COR-L47 (cell line): ENCODE measurements around the gene SIRT2.

Source experiments
- DNase-seq: peaks from one replicate; lab custom pipeline; 2025; lab: John Stamatoyannopoulos, UW

The SIRT2 gene

GRCh38 chr19:38920602-38921419 is 21.4 kb upstream of the SIRT2 start:
- no peak for DNase-seq

GRCh38 chr19:38919837-38920601 is 20.6 kb upstream of the SIRT2 start:
- no peak for DNase-seq

GRCh38 chr19:38918526-38918925 is 19.1 kb upstream of the SIRT2 start:
- DNase-seq, result no peak

- no peak for DNase-seq
Measured at GRCh38 chr19:38917921-38918491, 18.6 kb upstream of the SIRT2 start.

DNA sequence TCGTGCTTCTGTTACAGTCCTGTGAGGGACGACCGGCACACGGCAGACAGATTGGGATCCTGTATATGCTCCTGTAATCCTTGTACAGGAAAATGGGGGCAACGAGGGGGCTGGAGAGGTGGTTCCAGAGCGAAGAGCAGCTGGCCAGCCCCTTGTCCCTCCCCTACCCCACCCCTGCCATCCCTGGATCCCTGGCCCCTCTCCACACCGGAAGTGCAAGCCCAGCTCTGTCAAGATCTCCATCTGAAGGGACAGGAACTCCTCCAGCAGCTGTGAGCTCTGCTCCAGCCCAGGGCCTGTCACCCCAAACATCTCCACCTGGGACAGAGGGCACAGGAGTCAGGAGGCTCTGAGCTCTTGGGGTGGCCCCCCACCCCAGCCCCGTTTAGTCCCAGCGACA is 18.1 kb upstream of the SIRT2 start:
- DNase-seq, result no peak

GRCh38 chr19:38915329-38916321 is 16.2 kb upstream of the SIRT2 start:
- DNase-seq, result no peak

DNA sequence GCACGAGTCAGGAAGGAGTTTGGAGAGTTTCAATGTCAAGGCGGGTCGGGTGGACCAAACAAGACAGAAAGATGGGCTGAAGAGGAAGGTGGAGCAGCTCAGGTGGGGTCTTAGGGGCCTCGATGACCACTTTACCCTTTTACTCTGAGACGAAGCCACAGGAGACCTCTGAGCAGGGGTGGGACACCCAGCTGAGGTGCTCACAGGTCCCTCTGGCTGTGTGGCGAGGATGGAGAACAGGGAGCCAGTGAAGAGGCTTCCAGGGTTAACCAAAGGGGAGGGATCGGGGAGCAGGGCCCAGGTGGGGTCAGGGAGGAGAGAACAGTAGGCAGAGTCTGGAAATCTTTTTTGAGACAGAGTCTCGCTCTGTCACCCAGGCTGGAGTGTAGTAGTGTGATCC is 14.5 kb upstream of the SIRT2 start:
- no peak for DNase-seq

DNA sequence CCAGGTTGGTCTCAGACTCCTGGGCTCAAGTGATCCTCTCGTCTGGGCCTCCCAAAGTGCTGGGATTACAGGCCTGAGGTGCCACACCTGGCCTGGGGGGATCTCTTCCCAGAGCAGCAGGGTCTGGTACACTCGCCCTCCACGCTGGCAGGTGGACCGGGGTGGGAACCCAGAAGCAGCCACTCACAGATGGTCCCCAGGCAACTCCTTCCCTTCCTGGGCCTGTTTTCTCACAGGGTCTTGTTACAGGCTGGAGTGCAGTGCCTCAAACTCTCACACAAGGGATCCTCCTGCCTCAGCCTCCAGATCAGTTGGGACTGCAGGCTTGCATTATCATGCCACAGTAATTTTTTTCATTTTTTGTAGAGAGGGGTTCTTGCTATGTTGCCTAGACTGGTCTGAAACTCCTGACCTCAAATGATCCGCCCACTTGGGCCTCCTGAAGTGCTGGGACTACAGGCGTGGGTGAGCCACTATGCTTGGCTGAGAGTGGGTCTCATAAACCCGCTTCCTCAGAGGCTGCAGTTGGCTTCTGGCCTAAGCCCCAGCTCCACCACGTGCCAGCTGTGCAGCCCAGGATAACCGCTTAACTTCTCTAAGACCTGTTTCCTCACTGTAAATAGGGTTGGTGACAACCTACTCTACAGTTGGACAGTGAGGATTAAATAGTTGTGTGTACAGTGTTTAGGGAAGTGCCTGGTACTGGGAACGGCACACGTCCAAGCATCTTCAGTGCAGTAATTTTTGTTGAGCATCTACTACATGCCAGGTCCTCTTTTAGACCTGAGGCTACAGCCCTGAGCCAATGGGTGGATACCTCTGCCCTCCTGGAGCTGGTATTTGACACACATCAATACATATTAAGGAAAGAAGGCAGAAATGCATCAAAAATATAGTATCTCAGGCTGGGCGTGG is 13.4 kb upstream of the SIRT2 start:
- no peak for DNase-seq

DNA sequence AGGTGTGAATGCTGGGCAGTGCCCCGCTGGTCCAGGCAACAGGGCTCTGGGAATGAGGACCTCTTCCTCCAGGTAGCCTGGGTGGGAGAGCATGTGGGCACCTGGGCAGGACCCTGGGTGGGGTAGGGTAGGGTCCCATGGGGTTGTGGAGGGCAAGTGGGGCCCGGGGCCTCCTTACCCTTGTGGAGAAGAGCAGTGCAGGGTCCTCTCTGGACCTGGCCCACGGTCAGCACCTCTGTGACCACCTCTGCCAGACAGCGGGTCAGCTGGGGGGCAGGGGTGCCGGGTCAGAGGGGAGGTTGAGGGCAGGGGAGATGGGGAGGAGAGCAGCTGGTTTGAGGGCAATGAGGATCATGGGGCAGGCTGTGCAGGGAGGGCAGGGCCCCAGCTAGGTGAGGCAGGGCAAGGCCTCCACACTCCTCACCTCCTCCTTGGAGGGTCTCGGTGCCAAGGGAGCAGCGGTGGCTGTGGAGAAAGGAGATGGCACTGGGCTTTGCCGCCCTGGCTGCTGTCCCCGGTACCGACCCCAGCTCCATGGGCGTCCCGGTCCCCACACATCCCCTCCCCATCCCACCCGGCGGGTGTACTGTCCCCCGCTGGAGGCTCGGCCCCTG is 12.1 kb upstream of the SIRT2 start:
- DNase-seq, result no peak

GRCh38 chr19:38910488-38910887 is 11.1 kb upstream of the SIRT2 start:
- no peak for DNase-seq

GRCh38 chr19:38908911-38909310 is 9.5 kb upstream of the SIRT2 start:
- no peak for DNase-seq

GRCh38 chr19:38907670-38908069 is 8.3 kb upstream of the SIRT2 start:
- DNase-seq, result no peak

- DNase-seq, result no peak
Measured at GRCh38 chr19:38907227-38907626, 7.8 kb upstream of the SIRT2 start.

DNA sequence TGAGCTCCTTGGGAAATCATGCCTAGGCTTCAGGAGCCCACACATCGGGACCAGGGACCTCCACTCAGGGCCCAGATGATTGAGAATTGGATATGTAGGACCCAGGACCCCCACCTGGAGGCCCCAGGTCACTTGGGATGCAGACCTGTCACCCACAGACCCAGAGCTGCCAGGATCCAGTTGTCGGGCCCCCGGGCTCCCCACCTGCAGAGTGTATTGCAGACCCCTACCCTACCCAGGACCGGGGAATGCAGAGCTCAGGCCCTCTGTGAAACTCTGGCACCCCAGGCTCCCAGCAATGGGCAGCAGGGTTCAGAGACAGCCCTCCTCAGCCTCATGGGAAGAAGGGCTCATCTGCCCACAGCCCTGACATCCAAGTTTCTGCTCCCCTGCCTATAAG is 6.2 kb upstream of the SIRT2 start:
- DNase-seq, result no peak

DNA sequence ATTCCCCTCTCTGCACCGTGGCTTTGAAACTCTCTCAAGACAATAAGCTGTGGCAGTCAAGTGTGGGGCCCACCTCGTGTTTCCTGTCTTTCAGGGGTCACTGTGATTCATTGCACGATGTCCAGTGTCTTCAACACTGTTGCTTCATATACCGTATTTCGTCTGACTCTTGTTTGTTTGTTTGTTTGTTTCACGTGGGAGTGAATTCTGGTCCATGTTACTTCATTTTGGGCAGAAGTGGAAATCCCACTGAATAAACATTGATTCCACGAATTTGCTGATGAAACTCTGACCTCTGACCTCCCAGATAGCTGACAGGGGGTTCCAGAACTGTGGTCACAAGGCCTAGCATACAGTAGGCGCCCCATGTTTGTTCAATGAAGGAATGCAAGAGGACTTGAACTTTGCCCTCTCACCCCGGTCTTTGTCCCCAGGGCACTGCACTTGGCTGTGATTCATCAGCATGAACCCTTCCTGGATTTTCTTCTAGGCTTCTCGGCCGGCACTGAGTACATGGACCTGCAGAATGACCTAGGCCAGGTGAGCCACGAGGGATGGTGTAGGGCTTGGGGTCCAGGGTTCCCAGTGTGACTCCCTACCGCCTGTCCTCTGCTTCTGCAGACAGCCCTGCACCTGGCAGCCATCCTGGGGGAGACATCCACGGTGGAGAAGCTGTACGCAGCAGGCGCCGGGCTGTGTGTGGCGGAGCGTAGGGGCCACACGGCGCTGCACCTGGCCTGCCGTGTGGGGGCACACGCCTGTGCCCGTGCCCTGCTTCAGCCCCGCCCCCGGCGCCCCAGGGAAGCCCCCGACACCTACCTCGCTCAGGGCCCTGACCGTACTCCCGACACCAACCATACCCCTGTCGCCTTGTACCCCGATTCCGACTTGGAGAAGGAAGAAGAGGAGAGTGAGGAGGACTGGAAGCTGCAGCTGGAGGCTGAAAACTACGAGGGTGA is 5.4 kb upstream of the SIRT2 start:
- DNase-seq, result no peak

DNA sequence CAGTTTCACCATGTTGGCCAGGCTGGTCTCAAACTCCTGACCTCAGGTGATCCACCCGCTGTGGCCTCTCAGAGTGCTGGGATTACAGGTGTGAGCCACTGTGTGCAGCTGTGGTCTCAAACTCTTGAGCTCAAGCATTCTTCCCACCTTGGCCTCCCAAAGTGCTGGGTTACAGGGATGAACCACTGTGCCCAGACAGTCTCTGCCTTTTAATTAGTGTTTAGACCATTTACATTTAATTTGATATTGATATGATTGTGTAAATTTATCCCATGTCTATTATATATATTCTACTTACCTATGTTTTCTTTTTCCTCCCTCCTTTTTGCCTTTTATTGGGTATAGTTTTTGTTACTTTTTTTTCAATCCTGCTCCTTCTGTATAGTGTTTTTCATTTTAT is 2.3 kb upstream of the SIRT2 start:
- DNase-seq, result no peak

GRCh38 chr19:38900743-38901190 is 1.3 kb upstream of the SIRT2 start:
- DNase-seq, result no peak

- no peak for DNase-seq
Measured at GRCh38 chr19:38900202-38900629, 798 bp upstream of the SIRT2 start.
